Heart left ventricle (tissue), 13 donors: Measurements from ENCODE around the gene HOATZ.

ENCODE experiments used
- POLR2A ChIP-seq, 2 donors: fragments of 450-650 bp; IDR thresholded peaks; one replicate each; pipeline ENCODE4 v1.6.1; 2017; ENCODE audit warnings: antibody characterized with exemption in 2 of 2, mild to moderate bottlenecking in 2 of 2, moderate library complexity in 2 of 2
- TF ChIP-seq, protein P1 (sequence below), 12 donors: fragments of 200-600 bp; sonication (generic) in 4 of 12; IDR thresholded peaks; one replicate each; pipeline versions ENCODE4 v1.5.0 to v1.8.0; 2018 to 2022; ENCODE audit warnings: antibody characterized with exemption in 12 of 12, mild to moderate bottlenecking in 5 of 12
- donor health status: ischemic (EF 13 %, LVEDD 7.1; RV severe dilation, severe dysfunction).
- donor health status: DM: no; HTN: yes; CAD: no.
- donor health status: DM: no; HTN: no; CAD: no.
- donor health status: ischemic (EF 25% LVEDD 6.9; RV normal size, moderate dysfunction).
- donor health status: ischemic (EF 25% LVEDD 5.7; RV mildly dilated, moderate dysfunction).
- donor health status: ischemic (EF 35%, LVEDD 5.7; RV mildly dilated, moderate dysfunction).
- donor health status: nonischemic (EF 11% LVEDD 7.7; RV severe dilation, severe dysfunction).
- donor health status: DM: yes; HTN: yes; CAD: no.
- donor health status: PGD.
- donor health status: ischemic (EF 29% LVEDD 5.4; RV normal size, mild dysfunction).
- donor health status: nonischemic (EF 23%, LVEDD 6.1; RV moderate dilation, normal function).

DNA sequence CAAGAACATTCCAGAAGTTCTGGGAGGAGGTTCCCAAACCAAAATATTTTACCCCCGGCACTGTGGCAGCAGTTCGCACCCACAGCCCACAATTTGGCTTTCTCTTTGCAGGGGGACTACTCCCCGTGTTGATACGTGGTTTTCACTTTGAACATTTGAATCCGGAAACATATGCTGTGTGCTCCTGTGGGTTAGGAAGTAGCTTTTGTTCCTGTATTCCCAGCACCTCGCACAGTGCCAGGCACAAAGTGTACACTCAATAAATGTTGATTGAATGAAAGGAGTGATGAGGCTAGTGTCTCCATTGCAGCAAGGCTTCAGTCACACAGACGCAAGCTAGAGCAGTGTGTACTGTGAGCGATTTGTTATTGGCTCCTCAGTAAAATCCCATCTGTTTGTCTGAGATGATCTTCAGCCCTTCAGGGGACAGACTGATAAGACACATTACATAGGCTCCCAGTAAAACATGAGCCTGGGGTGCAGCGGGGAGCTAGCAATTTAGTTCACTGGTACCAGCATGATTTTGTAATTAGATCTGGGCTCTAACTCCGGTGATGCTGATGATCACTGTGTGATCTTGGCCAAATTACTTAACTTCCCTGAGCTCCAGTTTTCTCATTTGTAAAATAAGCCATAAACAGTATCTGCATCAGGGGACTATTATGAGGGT, 28.2 kb downstream of the HOATZ start:
- TF ChIP-seq POLR2A (IDR thresholded peaks at IDR 0.05), result no peak
- TF ChIP-seq, protein P1, sequence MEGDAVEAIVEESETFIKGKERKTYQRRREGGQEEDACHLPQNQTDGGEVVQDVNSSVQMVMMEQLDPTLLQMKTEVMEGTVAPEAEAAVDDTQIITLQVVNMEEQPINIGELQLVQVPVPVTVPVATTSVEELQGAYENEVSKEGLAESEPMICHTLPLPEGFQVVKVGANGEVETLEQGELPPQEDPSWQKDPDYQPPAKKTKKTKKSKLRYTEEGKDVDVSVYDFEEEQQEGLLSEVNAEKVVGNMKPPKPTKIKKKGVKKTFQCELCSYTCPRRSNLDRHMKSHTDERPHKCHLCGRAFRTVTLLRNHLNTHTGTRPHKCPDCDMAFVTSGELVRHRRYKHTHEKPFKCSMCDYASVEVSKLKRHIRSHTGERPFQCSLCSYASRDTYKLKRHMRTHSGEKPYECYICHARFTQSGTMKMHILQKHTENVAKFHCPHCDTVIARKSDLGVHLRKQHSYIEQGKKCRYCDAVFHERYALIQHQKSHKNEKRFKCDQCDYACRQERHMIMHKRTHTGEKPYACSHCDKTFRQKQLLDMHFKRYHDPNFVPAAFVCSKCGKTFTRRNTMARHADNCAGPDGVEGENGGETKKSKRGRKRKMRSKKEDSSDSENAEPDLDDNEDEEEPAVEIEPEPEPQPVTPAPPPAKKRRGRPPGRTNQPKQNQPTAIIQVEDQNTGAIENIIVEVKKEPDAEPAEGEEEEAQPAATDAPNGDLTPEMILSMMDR (IDR thresholded peaks at IDR 0.05), result no peak
